Panc1 (cell line): ENCODE results near the gene ITPR2.

Source experiments
- CTCF ChIP-seq: fragments of 450-650 bp; IDR thresholded peaks from 2 replicates; pipeline ENCODE4 v1.5.1; 2017; ENCODE audit warnings: mild to moderate bottlenecking
- REST ChIP-seq, 2 experiments: IDR thresholded peaks; 2 replicates each; pipeline ENCODE4 v1.6.1; 2011 to 2012; ENCODE audit warnings: low read depth in 2 of 2, control low read depth in 1 of 2, low read length in 1 of 2, mild to moderate bottlenecking in 1 of 2, moderate library complexity in 1 of 2; ENCODE audit not compliant: insufficient read depth in 1 of 2

- TF ChIP-seq CTCF, result no peak
- no peak for TF ChIP-seq REST (IDR thresholded peaks at IDR 0.05; ENCODE audit: insufficient read depth in 1 of 2, low read depth in 2 of 2, low read length in 1 of 2)
These were observed 24.6 kb upstream of the ITPR2 start for GRCh38 chr12:26857465-26858176.
